ENCODE results near the gene ZNF618.

ZNF618 gene

GRCh38 chr9:114098021-114098935 is 222.2 kb downstream of the ZNF618 start:
- no peak for FAIRE-seq
- TF ChIP-seq, protein P1, sequence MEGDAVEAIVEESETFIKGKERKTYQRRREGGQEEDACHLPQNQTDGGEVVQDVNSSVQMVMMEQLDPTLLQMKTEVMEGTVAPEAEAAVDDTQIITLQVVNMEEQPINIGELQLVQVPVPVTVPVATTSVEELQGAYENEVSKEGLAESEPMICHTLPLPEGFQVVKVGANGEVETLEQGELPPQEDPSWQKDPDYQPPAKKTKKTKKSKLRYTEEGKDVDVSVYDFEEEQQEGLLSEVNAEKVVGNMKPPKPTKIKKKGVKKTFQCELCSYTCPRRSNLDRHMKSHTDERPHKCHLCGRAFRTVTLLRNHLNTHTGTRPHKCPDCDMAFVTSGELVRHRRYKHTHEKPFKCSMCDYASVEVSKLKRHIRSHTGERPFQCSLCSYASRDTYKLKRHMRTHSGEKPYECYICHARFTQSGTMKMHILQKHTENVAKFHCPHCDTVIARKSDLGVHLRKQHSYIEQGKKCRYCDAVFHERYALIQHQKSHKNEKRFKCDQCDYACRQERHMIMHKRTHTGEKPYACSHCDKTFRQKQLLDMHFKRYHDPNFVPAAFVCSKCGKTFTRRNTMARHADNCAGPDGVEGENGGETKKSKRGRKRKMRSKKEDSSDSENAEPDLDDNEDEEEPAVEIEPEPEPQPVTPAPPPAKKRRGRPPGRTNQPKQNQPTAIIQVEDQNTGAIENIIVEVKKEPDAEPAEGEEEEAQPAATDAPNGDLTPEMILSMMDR (IDR thresholded peaks at IDR 0.05; ENCODE audit: insufficient read depth, missing control alignments), result no peak
- no peak for DNase-seq (ENCODE audit: insufficient read length, low spot score)

DNA sequence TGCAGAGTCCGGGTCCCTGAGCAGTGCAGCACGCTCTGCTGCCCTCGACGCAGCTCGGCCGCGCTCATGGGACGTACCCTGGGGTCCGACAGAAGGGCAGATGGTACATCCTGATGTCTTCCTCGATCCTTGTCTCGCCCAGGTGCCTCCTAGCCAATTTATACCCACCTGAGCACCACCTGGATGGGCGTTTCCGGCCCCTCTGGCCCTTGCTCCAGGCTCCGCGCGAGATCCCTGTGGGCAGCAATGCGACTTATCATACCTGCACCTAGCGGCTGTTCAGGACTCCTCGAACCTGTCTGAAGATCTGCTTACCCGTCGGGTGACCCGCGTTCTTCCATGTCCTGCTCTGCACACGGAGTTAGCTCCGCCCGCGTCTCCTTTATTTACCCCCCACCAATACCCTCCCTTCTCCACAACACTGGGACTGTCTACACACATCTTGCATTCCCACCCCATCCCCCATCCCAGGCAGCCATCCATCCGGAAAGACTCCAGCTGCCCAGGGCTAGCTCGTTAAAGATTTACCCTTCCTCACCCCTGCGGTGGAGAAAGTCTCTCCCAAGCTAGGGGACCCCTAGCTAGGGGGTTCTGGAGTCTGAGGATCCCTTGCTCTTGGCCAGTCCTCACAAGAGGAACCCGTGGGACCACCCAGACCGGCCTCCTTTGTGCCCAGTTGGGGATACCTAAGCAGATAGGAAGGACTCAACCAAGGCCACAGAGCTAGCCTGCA is 223.0 kb downstream of the ZNF618 start, which contains the start of gene KIF12:
Gene KIF12, minus strand, starts transcription at position 357 of the 733 bp plus-strand sequence. Its CDS starts 16 bp downstream, at position 341.
- FAIRE-seq (no peak), DNase-seq (ENCODE audit: insufficient read length, low spot score) (no peak)
- TF ChIP-seq, protein P1 (IDR thresholded peaks at IDR 0.05; ENCODE audit: insufficient read depth, missing control alignments), result no peak

GRCh38 chr9:114099669-114100270 is 223.7 kb downstream of the ZNF618 start:
- TF ChIP-seq, protein P1 (IDR thresholded peaks at IDR 0.05; ENCODE audit: insufficient read depth, missing control alignments), result no peak
- FAIRE-seq, result no peak
- no peak for DNase-seq (ENCODE audit: insufficient read length, low spot score)

DNA sequence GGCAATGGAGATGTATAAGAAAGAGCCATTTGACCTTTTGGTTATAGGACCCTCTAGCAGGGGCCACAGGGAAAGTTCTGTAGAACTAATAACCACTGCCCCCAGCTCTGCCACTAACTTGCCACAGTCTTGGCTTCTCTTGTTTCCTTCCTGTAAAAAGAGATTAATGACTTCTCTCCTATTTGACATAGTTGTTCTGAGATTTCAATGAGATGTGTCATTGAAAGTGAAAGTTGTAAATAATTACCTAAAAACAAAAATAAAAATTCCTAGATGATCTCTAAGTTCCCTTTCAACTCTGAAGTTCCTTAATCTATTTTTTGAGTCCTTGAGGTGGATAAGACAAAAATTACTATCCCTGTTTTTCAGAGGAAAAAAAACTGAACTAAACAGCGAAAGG is 224.4 kb downstream of the ZNF618 start:
- TF ChIP-seq, protein P1 (IDR thresholded peaks at IDR 0.05; ENCODE audit: insufficient read depth, missing control alignments), result no peak
- FAIRE-seq, result no peak
- no peak for DNase-seq (ENCODE audit: insufficient read length, low spot score)

GRCh38 chr9:114102484-114102883 is 226.4 kb downstream of the ZNF618 start:
- no peak for FAIRE-seq
- no peak for DNase-seq (ENCODE audit: insufficient read length, low spot score)
- TF ChIP-seq, protein P1 (IDR thresholded peaks at IDR 0.05; ENCODE audit: insufficient read depth, missing control alignments), result no peak

- FAIRE-seq (no peak), DNase-seq (ENCODE audit: insufficient read length, low spot score) (no peak)
- TF ChIP-seq, protein P1 (IDR thresholded peaks at IDR 0.05; ENCODE audit: insufficient read depth, missing control alignments), result no peak
Measured at GRCh38 chr9:114105236-114105635, 229.1 kb downstream of the ZNF618 start.
